ENCODE results near the gene MRFAP1.
A peak's percentile ranks its signal among the peaks of the same experiment; 100 is the strongest.

The MRFAP1 gene

DNA sequence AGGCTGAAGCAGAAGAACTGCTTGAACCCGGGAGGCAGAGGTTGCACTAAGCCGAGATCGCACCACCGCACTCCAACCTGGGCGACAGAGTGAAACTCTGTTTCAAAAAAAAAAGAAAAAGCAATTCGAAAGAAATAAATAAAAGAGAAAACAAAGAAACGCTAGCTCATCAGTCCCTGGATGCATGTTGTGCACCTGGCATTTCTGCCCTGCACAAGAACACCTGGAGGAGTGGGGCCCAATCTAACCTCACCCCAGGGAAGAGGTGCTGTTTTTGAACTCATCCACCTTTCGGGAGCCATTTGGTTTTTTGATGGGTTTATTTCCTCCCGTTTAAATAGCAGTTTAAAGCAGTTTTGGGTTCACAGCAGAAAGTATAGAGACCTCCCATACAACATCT lies 5.7 kb upstream of the MRFAP1 start:
- Histone ChIP-seq H3K27ac (no peak overlapping the region), H3K4me3 (no peak overlapping the region)
- no peak for DNase-seq (ENCODE audit: low spot score)
- TF ChIP-seq, protein P1, sequence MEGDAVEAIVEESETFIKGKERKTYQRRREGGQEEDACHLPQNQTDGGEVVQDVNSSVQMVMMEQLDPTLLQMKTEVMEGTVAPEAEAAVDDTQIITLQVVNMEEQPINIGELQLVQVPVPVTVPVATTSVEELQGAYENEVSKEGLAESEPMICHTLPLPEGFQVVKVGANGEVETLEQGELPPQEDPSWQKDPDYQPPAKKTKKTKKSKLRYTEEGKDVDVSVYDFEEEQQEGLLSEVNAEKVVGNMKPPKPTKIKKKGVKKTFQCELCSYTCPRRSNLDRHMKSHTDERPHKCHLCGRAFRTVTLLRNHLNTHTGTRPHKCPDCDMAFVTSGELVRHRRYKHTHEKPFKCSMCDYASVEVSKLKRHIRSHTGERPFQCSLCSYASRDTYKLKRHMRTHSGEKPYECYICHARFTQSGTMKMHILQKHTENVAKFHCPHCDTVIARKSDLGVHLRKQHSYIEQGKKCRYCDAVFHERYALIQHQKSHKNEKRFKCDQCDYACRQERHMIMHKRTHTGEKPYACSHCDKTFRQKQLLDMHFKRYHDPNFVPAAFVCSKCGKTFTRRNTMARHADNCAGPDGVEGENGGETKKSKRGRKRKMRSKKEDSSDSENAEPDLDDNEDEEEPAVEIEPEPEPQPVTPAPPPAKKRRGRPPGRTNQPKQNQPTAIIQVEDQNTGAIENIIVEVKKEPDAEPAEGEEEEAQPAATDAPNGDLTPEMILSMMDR (IDR thresholded peaks at IDR 0.05), result no peak

DNA sequence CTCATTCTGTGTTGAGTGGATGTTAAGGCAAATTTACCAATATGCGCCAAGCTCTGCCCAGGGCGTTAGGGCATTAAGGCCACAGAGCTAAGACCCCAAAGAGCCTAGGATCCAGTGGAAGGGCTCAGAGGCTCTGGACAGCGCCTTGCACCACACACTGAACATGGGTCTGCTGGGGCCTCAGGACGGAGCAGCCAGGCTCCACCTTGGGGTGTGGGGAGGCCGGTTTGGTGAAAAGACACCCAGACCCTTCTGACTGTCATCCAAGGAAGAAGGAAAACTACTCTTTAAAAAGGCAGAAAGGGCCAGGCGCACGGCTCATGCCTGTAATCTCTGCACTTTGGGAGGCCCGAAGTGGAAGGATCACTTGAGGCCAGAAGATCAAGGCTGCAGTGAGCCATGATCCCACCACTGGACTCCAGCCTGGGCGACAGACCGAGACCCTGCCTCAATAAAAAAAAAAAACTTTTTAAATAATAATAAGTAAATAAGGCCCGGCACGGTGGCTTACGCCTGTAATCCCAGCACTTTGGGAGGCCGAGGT lies 1.3 kb upstream of the MRFAP1 start:
- no peak for DNase-seq (ENCODE audit: low spot score)
- Histone ChIP-seq H3K4me3 (no peak overlapping the region), H3K27ac (no peak overlapping the region)
- TF ChIP-seq, protein P1 (IDR thresholded peaks at IDR 0.05), result no peak

DNA sequence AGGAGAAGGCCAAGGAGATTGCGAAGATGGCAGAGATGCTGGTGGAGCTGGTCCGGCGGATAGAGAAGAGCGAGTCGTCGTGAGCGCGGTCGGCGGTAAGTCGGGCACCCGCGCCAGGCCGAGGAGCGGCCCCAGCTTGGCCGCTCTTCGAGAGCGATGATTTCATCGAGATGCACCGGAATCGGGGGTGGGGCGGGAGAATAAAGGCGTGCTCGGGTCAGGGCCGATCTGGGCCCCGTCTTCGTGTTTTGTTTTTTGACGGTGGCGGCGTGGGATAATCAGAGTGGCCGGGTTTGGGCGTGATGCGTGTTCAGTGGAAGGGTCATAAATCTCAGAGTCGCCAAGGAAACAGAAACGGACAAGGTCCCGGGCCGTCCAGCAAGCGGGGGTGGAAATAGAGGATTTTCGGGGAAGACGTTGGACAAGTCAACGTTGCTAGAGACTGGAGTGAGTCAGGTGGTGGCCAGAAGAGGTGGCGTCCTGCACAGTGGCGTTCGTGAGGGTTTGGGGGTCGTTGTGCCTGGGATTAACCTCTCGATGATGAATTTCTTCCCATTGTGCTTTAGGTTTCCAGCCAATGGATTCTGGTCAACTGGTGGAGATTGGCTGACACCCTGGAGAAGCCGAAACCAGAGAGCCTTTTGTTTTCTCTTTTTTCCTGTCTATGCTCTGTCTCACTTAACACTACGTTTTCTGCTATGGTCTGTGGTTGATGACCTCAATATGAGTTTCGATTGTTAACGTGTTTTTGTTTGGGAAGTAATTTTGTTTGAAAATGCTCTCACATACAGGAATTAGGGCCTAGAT lies 882 bp downstream of the MRFAP1 start:
- Histone ChIP-seq H3K27ac (peak overlapping the region; percentile 77 to 98), H3K4me3 (peak overlapping the region; percentile 86)
- DNase-seq (ENCODE audit: low spot score), result peak; percentile 78
- TF ChIP-seq, protein P1 (IDR thresholded peaks at IDR 0.05), result no peak

DNA sequence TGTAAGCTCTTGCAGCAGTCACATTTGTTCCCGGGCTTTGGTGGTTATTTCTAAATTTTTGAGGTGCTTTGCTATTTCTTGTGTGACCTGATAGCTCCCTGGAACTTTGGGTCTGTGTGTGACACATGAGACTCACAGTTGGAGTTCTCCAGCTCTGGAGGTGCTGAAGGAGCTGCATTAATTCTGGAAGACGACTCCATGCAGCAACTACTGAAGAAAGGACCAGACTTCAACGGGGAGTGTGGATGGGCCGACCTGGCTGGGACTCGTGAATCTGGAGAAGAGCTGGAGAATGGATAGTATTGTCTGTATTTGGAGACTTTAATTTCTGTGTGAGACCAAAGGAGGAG lies 1.5 kb downstream of the MRFAP1 start:
- TF ChIP-seq, protein P1 (IDR thresholded peaks at IDR 0.05), result no peak
- DNase-seq (ENCODE audit: low spot score), result no peak
- Histone ChIP-seq H3K27ac (peak overlapping the region; percentile 77 to 98), H3K4me3 (peak overlapping the region; percentile 86)

DNA sequence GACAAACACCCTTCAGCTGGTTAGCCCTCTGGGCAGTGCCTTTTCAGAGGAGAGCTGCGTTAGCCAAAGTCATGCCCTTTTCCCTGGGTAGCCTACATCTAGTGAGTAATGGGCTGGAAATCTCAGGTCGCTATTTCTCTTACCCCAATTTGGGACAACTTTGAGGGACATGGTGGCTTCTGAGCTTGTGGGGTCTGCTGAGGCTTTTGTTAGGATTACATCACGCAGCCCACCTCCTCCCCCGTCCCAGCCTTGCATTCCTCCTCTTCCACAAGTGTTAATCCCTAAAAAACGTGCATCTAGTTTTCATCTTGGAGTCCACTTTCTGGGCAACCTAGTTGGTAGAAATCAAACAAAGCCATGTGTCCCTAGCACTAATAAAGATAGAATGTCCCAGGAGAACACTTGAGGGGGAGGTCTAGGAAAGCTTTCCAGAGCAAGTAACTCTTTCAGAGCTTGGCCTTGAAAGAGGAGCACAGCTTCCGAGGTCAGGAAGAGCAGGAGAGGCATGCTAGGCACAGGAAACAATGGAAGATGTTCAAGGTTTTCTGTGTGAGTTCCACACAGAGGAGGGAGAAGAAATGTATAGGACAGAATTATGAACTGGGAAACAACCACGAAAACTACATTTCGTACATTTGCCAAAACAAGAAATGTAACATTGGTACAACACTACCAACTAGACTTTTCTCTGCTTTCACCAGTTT lies 2.8 kb downstream of the MRFAP1 start:
- no peak for DNase-seq (ENCODE audit: low spot score)
- TF ChIP-seq, protein P1 (IDR thresholded peaks at IDR 0.05), result no peak
- Histone ChIP-seq H3K4me3 (peak overlapping the region; percentile 86), H3K27ac (no peak overlapping the region)

DNA sequence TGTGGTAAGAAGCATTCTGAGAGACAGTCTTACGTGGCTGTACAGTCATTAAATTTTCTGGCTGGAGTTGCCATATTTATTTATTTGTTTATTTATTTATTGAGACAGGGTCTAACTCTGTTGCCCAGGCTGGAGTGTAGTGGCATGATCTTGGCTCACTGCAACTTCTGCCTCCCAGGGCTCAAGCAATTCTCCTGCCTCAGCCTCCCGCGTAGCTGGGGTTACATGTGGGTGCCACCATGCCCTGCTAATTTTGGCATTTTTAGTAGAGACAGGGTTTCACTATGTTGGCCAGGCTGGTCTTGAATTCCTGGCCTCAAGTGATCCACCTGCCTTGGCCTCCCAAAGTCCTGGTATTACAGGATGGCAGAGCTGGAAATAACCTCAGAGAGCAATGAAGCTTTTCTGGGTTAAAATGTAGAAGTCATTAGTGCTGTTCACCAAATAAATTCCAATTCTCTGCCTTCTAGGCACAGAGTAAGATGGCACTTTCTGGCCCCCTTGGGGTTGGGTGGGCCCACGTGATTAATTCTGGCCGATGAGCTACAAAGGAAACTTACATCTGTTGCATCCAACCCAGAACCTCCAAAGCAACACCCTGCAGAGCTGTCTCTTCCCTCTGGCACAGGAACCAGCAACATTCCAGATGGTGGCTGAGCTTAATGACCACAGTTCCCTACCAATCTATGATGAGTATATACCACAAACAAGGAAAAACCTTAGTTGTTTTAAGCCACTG lies 4.5 kb downstream of the MRFAP1 start:
- DNase-seq (ENCODE audit: low spot score), result no peak

More for the DNA sequence above, 4.5 kb downstream of the MRFAP1 start:
- no peak overlapping the region for H3K27ac ChIP-seq
- TF ChIP-seq, protein P1 (IDR thresholded peaks at IDR 0.05), result no peak
- H3K4me3 ChIP-seq, result no peak overlapping the region

All from coronary artery (tissue), 2 donors.